ENCODE measurements around the gene GPC6. TPM values are rescaled to one million over a fixed set of nuclear protein-coding genes. Genes with fewer than 3 reads are reported as not detected.

Gene GPC6
- polyA plus RNA-seq, 1 donor (not counting 4 experiments of a cell fraction or from before 2014, with no cell fraction given): 0.42 TPM

DNA sequence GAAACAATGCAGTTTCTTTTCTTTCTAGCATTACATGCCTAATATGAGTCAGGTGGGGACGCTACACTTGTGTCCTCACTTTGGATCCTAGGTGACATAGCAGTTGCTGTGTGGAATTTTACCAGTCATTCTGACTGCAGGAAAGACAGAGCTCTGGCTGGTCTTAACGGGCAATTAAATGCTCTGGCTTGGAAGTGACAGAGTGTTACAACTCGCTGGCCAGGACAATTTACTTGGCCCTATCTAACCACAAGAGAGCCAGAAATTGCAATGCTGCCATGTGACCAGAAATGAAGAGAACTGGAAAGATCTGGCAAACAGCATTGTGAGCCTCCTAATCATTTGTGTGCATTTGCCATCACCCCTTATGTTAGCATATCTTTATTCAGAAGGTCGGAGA lies 901.8 kb downstream of the GPC6 start:
- Histone ChIP-seq H3K79me2 (ENCODE audit: control insufficient read depth, insufficient read depth, low read length) (no peaks in the 10 kb centered on the region), H2AFZ (ENCODE audit: control insufficient read depth, low read length) (no peak overlapping the region), H3K9ac (ENCODE audit: control insufficient read depth, extremely low read depth, insufficient read depth, low read length) (no peak overlapping the region), H3K27ac (ENCODE audit: control insufficient read depth, insufficient read depth, low read length) (no peak overlapping the region), H3K36me3 (ENCODE audit: control insufficient read depth in 2 of 2, extremely low read depth in 1 of 2, insufficient read depth in 2 of 2, low read length in 2 of 2) (no peaks in the 10 kb centered on the region), H4K20me1 (ENCODE audit: control insufficient read depth, extremely low read depth, insufficient read depth, low read length) (no peaks in the 10 kb centered on the region), H3K9me3 (ENCODE audit: control insufficient read depth, low read depth, low read length) (no peaks in the 10 kb centered on the region), H3K9me1 (ENCODE audit: control insufficient read depth, extremely low read depth, insufficient read depth, low read length) (no peaks in the 10 kb centered on the region), H3K27me3 (ENCODE audit: control insufficient read depth, extremely low read depth, insufficient read depth, low read length) (no peaks in the 10 kb centered on the region), H3K4me1 (ENCODE audit: control insufficient read depth, extremely low read depth, insufficient read depth, low read length) (no peaks in the 10 kb centered on the region), H3K4me2 (ENCODE audit: control insufficient read depth, extremely low read depth, insufficient read depth, low read depth, low read length) (no peak overlapping the region), H3K4me3 (ENCODE audit: control insufficient read depth in 2 of 3, extremely low read depth in 1 of 3, insufficient read depth in 2 of 3, low read depth in 1 of 3, low read length in 3 of 3) (no peak overlapping the region)
- dilution Hi-C loops (cut with MboI; ENCODE audit: extremely low pct_ligation_motif_present, low sequenced_read_pairs): no loop called here
- DNase-seq (ENCODE audit: low read depth, low spot score) (no peak), FAIRE-seq (no peak)
- TF ChIP-seq, protein P1, sequence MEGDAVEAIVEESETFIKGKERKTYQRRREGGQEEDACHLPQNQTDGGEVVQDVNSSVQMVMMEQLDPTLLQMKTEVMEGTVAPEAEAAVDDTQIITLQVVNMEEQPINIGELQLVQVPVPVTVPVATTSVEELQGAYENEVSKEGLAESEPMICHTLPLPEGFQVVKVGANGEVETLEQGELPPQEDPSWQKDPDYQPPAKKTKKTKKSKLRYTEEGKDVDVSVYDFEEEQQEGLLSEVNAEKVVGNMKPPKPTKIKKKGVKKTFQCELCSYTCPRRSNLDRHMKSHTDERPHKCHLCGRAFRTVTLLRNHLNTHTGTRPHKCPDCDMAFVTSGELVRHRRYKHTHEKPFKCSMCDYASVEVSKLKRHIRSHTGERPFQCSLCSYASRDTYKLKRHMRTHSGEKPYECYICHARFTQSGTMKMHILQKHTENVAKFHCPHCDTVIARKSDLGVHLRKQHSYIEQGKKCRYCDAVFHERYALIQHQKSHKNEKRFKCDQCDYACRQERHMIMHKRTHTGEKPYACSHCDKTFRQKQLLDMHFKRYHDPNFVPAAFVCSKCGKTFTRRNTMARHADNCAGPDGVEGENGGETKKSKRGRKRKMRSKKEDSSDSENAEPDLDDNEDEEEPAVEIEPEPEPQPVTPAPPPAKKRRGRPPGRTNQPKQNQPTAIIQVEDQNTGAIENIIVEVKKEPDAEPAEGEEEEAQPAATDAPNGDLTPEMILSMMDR (optimal IDR thresholded peaks at IDR 0.05 in 1 of 3, IDR thresholded peaks at IDR 0.05 in 1 of 3, conservative IDR thresholded peaks at IDR 0.05 in 1 of 3; ENCODE audit: extremely low read depth in 1 of 3, insufficient read depth in 2 of 3, low read length in 3 of 3): no peak
- TF ChIP-seq EZH2 (IDR thresholded peaks at IDR 0.05; ENCODE audit: low read length): no peak

DNA sequence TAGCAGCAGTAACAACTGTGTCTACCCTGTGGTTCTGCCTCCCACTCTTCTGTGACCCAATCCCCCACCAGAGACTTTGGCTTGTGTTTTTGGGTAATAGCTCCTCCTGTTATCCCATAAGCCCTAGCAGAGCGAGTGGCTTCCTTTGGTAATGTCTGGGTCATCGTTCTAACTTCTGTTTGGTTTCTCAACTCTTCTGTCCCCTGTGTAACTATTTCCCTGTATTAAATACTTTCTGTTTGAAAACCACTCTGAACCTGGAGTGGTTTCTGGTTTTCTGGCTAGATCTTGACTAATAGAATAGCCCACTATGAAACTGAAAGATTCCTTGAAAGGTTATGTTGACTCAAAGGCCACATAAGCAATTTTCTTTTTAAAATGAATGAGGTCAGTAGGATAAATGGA lies 902.9 kb downstream of the GPC6 start:
- Histone ChIP-seq H3K4me3 (ENCODE audit: control insufficient read depth in 2 of 3, extremely low read depth in 1 of 3, insufficient read depth in 2 of 3, low read depth in 1 of 3, low read length in 3 of 3) (no peak overlapping the region), H4K20me1 (ENCODE audit: control insufficient read depth, extremely low read depth, insufficient read depth, low read length) (no peaks in the 10 kb centered on the region), H3K9me3 (ENCODE audit: control insufficient read depth, low read depth, low read length) (no peaks in the 10 kb centered on the region), H2AFZ (ENCODE audit: control insufficient read depth, low read length) (no peak overlapping the region), H3K36me3 (ENCODE audit: control insufficient read depth in 2 of 2, extremely low read depth in 1 of 2, insufficient read depth in 2 of 2, low read length in 2 of 2) (no peaks in the 10 kb centered on the region), H3K27me3 (ENCODE audit: control insufficient read depth, extremely low read depth, insufficient read depth, low read length) (no peaks in the 10 kb centered on the region), H3K4me2 (ENCODE audit: control insufficient read depth, extremely low read depth, insufficient read depth, low read depth, low read length) (no peak overlapping the region), H3K9ac (ENCODE audit: control insufficient read depth, extremely low read depth, insufficient read depth, low read length) (no peak overlapping the region), H3K9me1 (ENCODE audit: control insufficient read depth, extremely low read depth, insufficient read depth, low read length) (no peaks in the 10 kb centered on the region), H3K4me1 (ENCODE audit: control insufficient read depth, extremely low read depth, insufficient read depth, low read length) (no peaks in the 10 kb centered on the region), H3K27ac (ENCODE audit: control insufficient read depth, insufficient read depth, low read length) (no peak overlapping the region), H3K79me2 (ENCODE audit: control insufficient read depth, insufficient read depth, low read length) (no peaks in the 10 kb centered on the region)
- FAIRE-seq (no peak), DNase-seq (ENCODE audit: low read depth, low spot score) (no peak)
- TF ChIP-seq, protein P1 (optimal IDR thresholded peaks at IDR 0.05 in 1 of 3, IDR thresholded peaks at IDR 0.05 in 1 of 3, conservative IDR thresholded peaks at IDR 0.05 in 1 of 3; ENCODE audit: extremely low read depth in 1 of 3, insufficient read depth in 2 of 3, low read length in 3 of 3): no peak
- no peak for TF ChIP-seq EZH2 (IDR thresholded peaks at IDR 0.05; ENCODE audit: low read length)
- dilution Hi-C loops (cut with MboI; ENCODE audit: extremely low pct_ligation_motif_present, low sequenced_read_pairs): no loop called here

Measured in keratinocyte (primary cell).